Measurements from ENCODE around the gene ARHGAP8. TPM values are rescaled to one million over a fixed set of nuclear protein-coding genes. Genes with fewer than 3 reads are reported as not detected.

The ARHGAP8 gene
- total and polyA plus RNA-seq, 10 of the 15 experiments (the other 5 are each of a cell fraction or from before 2014, with no cell fraction given) = 0.33 TPM; not detected in 9

- Histone ChIP-seq H4K20me1 (ENCODE audit: control insufficient read depth, insufficient read depth) (no peaks in the 10 kb centered on the region), H3K9me3 (replicated peaks; ENCODE audit: control insufficient read depth, insufficient read depth, low read length) (no peaks in the 10 kb centered on the region; the same call in 2 of the 3 replicates), H3K27me3 (replicated peaks in 1 of 2; ENCODE audit: control insufficient read depth in 2 of 2, insufficient read depth in 2 of 2, low read length in 1 of 2) (peaks cover 2 to 7% of the 10 kb centered on the region in 2 experiments; a peak in 3 of 4 replicates), H3K79me2 (ENCODE audit: control insufficient read depth, insufficient read depth, low read length) (no peaks in the 10 kb centered on the region), H3K4me2 (ENCODE audit: control insufficient read depth, insufficient read depth) (no peak overlapping the region), H3K4me3 (no peak overlapping the region), H3K4me1 (ENCODE audit: control insufficient read depth, insufficient read depth, low read length) (no peaks in the 10 kb centered on the region), H3K9ac (ENCODE audit: control insufficient read depth, insufficient read depth, low read length) (no peak overlapping the region), H3K27ac (ENCODE audit: control insufficient read depth, insufficient read depth) (no peak overlapping the region), H2AFZ (ENCODE audit: control insufficient read depth, low read depth, low read length) (no peak overlapping the region), H3K36me3 (ENCODE audit: control insufficient read depth in 2 of 2, insufficient read depth in 2 of 2, low read length in 1 of 2) (no peaks in the 10 kb centered on the region)
- SMC1A ChIA-PET (ENCODE audit: uncharacterized antibody, unreplicated experiment) = no interaction called here
- POLR2A ChIA-PET = no interaction called here
- BruUV-seq (replicated peaks) = no TSS peak
- CTCF ChIA-PET = no interaction called here
- intact Hi-C loops (cut with micrococcal nuclease; ENCODE audit: unreplicated experiment) (no loop called here), in situ Hi-C loops (cut with MboI) (no loop called here)
- ATAC-seq (no peak), DNase-seq (ENCODE audit: low read depth, low spot score) (no peak), FAIRE-seq (no peak)
- WGBS (ENCODE audit: insufficient coverage, insufficient replicate concordance, low lambda C conversion rate, missing lambda C conversion rate) = 0% methylated on average over 1 of the region's 1 CpG
- RAD21 ChIA-PET (ENCODE audit: unreplicated experiment) = no interaction called here
- no peak for TF ChIP-seq ZBTB4 (CRISPR knock-in tag; IDR thresholded peaks at IDR 0.05)
Measured at GRCh38 chr22:44750481-44750880, 1.9 kb upstream of the ARHGAP8 start.

- H2AFZ ChIP-seq (ENCODE audit: control insufficient read depth, low read depth, low read length) = no peak overlapping the region
- 50% methylated on average over 29 of the region's 29 CpGs for WGBS (ENCODE audit: insufficient coverage, insufficient replicate concordance, low lambda C conversion rate, missing lambda C conversion rate)
- TF ChIP-seq ZBTB33 (IDR thresholded peaks at IDR 0.05) (no peak), ZNF592 (IDR thresholded peaks at IDR 0.05) (no peak), RCOR1 (conservative IDR thresholded peaks at IDR 0.05; ENCODE audit: low read depth, low read length) (no peak), TBL1XR1 (IDR thresholded peaks at IDR 0.05; ENCODE audit: low read depth, low read length) (no peak), IRF4 (IDR thresholded peaks at IDR 0.05; ENCODE audit: low read depth, low read length) (no peak)
Measured at GRCh38 chr22:44753189-44754042, 1.0 kb downstream of the ARHGAP8 start.

More at GRCh38 chr22:44753189-44754042, 1.0 kb downstream of the ARHGAP8 start:
- SMC1A ChIA-PET (ENCODE audit: uncharacterized antibody, unreplicated experiment) = interaction anchor here (0.8 kb wide), 1 partner anchor 1739 kb away, joined by 4 read pairs; no protein-coding TSS in a partner anchor
- peaks cover 2 to 3% of the 10 kb centered on the region in 2 experiments; a peak in 3 of 4 replicates for H3K27me3 ChIP-seq (replicated peaks in 1 of 2; ENCODE audit: control insufficient read depth in 2 of 2, insufficient read depth in 2 of 2, low read length in 1 of 2)
- CTCF ChIA-PET = interaction anchor here (0.9 to 1.0 kb wide), 2 partner anchors 17 to 56 kb away, joined by 3 read pairs; no protein-coding TSS in a partner anchor
- RAD21 ChIA-PET (ENCODE audit: unreplicated experiment) = no interaction called here
- no peak for ATAC-seq
- no peak overlapping the region for H3K9ac ChIP-seq (ENCODE audit: control insufficient read depth, insufficient read depth, low read length)
- in situ Hi-C loops (cut with MboI) = no loop called here
- no peak overlapping the region for H3K4me3 ChIP-seq
- no peaks in the 10 kb centered on the region for H3K4me1 ChIP-seq (ENCODE audit: control insufficient read depth, insufficient read depth, low read length)
- intact Hi-C loops (cut with micrococcal nuclease; ENCODE audit: unreplicated experiment) = no loop called here
- H3K36me3 ChIP-seq (ENCODE audit: control insufficient read depth in 2 of 2, insufficient read depth in 2 of 2, low read length in 1 of 2) = no peaks in the 10 kb centered on the region
- no peak for DNase-seq (ENCODE audit: low read depth, low spot score)
- no peak overlapping the region for H3K4me2 ChIP-seq (ENCODE audit: control insufficient read depth, insufficient read depth)
- no peaks in the 10 kb centered on the region; the same call in 2 of the 3 replicates for H3K9me3 ChIP-seq (replicated peaks; ENCODE audit: control insufficient read depth, insufficient read depth, low read length)
- POLR2A ChIA-PET = no interaction called here
- H4K20me1 ChIP-seq (ENCODE audit: control insufficient read depth, insufficient read depth) = no peaks in the 10 kb centered on the region
- BruUV-seq (replicated peaks) = no TSS peak
- H3K27ac ChIP-seq (ENCODE audit: control insufficient read depth, insufficient read depth) = no peak overlapping the region
- H3K79me2 ChIP-seq (ENCODE audit: control insufficient read depth, insufficient read depth, low read length) = no peaks in the 10 kb centered on the region
- no peak for FAIRE-seq

Measured in GM12878 (cell line).